ENCODE results near the gene KCNK2. TPM values are rescaled to one million over a fixed set of nuclear protein-coding genes. Genes with fewer than 3 reads are reported as not detected.

Gene KCNK2
- polyA plus RNA-seq, 3 donors, result not detected

- Mint-ChIP-seq H3K4me3 (no peak overlapping the region), H3K36me3 (no peaks in the 10 kb centered on the region), H3K4me1 (no peaks in the 10 kb centered on the region), H3K27ac (no peak overlapping the region), H3K27me3 (ENCODE audit: low read depth in 3 of 3) (peaks cover 0 to 1% (median under 1%) of the 10 kb centered on the region in 3 donors), H3K9me3 (no peaks in the 10 kb centered on the region)
- intact Hi-C loops (cut with micrococcal nuclease), result no loop called here
- Histone ChIP-seq H3K9me3 (replicated peaks in 1 of 2; ENCODE audit: control insufficient read depth in 1 of 2, insufficient read depth in 1 of 2, low read length in 2 of 2) (no peaks in the 10 kb centered on the region), H3K4me1 (ENCODE audit: control insufficient read depth in 1 of 2, insufficient read depth in 2 of 2, low read length in 2 of 2) (peaks cover 0 to 8% of the 10 kb centered on the region in 2 donors), H3K36me3 (replicated peaks in 1 of 2; ENCODE audit: control insufficient read depth in 1 of 2, insufficient read depth in 2 of 2, low read length in 2 of 2) (no peaks in the 10 kb centered on the region), H4K20me1 (ENCODE audit: insufficient read depth, low read length) (no peaks in the 10 kb centered on the region), H3K9ac (ENCODE audit: insufficient read depth, low read length, poor library complexity, severe bottlenecking) (no peak overlapping the region), H3K27ac (ENCODE audit: low read depth in 1 of 2, low read length in 2 of 2) (no peak overlapping the region), H3K27me3 (ENCODE audit: control insufficient read depth in 2 of 2, insufficient read depth in 2 of 2, low read length in 2 of 2) (no peaks in the 10 kb centered on the region), H3K4me3 (replicated peaks in 1 of 3; ENCODE audit: low read depth in 2 of 3, low read length in 3 of 3) (peak overlapping the region in 1 of 3 experiments; percentile 3), H3K79me2 (ENCODE audit: insufficient read depth, low read length) (no peaks in the 10 kb centered on the region), H2AFZ (ENCODE audit: insufficient read depth, low read depth, low read length, poor library complexity, severe bottlenecking) (no peak overlapping the region), H3K4me2 (replicated peaks; ENCODE audit: extremely low read depth, low read length, poor library complexity, severe bottlenecking) (peak overlapping the region; percentile 8)
- DNase-seq, result peak in 2 of 3 donors; percentile 2 to 12
- TF ChIP-seq CTCF (IDR thresholded peaks at IDR 0.05), result no peak
Observed at GRCh38 chr1:215128504-215128903, 46.0 kb downstream of the KCNK2 start.

GRCh38 chr1:215131291-215131690 is 48.8 kb downstream of the KCNK2 start:
- Mint-ChIP-seq H3K4me1 (no peaks in the 10 kb centered on the region), H3K9me3 (peaks cover 0 to 5% (median 0%) of the 10 kb centered on the region in 7 donors), H3K4me3 (no peak overlapping the region), H3K36me3 (no peaks in the 10 kb centered on the region), H3K27ac (no peak overlapping the region), H3K27me3 (ENCODE audit: low read depth in 3 of 3) (peaks cover 0 to 3% (median 2%) of the 10 kb centered on the region in 3 donors)
- H3K27ac ChIP-seq (ENCODE audit: low read depth in 1 of 2, low read length in 2 of 2), result no peak overlapping the region
- H3K4me2 ChIP-seq (replicated peaks; ENCODE audit: extremely low read depth, low read length, poor library complexity, severe bottlenecking), result no peak overlapping the region
- H3K9ac ChIP-seq (ENCODE audit: insufficient read depth, low read length, poor library complexity, severe bottlenecking), result no peak overlapping the region
- H3K79me2 ChIP-seq (ENCODE audit: insufficient read depth, low read length), result no peaks in the 10 kb centered on the region
- DNase-seq, result no peak
- H2AFZ ChIP-seq (ENCODE audit: insufficient read depth, low read depth, low read length, poor library complexity, severe bottlenecking), result no peak overlapping the region
- H3K4me3 ChIP-seq (replicated peaks in 1 of 3; ENCODE audit: low read depth in 2 of 3, low read length in 3 of 3), result no peak overlapping the region
- peaks cover 0 to 8% of the 10 kb centered on the region in 2 donors for H3K4me1 ChIP-seq (ENCODE audit: control insufficient read depth in 1 of 2, insufficient read depth in 2 of 2, low read length in 2 of 2)
- intact Hi-C loops (cut with micrococcal nuclease), result no loop called here
- no peaks in the 10 kb centered on the region for H3K27me3 ChIP-seq (ENCODE audit: control insufficient read depth in 2 of 2, insufficient read depth in 2 of 2, low read length in 2 of 2)
- no peaks in the 10 kb centered on the region for H4K20me1 ChIP-seq (ENCODE audit: insufficient read depth, low read length)
- H3K36me3 ChIP-seq (replicated peaks in 1 of 2; ENCODE audit: control insufficient read depth in 1 of 2, insufficient read depth in 2 of 2, low read length in 2 of 2), result no peaks in the 10 kb centered on the region
- no peaks in the 10 kb centered on the region for H3K9me3 ChIP-seq (replicated peaks in 1 of 2; ENCODE audit: control insufficient read depth in 1 of 2, insufficient read depth in 1 of 2, low read length in 2 of 2)
- no peak for TF ChIP-seq CTCF (IDR thresholded peaks at IDR 0.05)

Measured in CD14-positive monocyte (primary cell).